Measurements from ENCODE around the gene CDX2.

The CDX2 gene

DNA sequence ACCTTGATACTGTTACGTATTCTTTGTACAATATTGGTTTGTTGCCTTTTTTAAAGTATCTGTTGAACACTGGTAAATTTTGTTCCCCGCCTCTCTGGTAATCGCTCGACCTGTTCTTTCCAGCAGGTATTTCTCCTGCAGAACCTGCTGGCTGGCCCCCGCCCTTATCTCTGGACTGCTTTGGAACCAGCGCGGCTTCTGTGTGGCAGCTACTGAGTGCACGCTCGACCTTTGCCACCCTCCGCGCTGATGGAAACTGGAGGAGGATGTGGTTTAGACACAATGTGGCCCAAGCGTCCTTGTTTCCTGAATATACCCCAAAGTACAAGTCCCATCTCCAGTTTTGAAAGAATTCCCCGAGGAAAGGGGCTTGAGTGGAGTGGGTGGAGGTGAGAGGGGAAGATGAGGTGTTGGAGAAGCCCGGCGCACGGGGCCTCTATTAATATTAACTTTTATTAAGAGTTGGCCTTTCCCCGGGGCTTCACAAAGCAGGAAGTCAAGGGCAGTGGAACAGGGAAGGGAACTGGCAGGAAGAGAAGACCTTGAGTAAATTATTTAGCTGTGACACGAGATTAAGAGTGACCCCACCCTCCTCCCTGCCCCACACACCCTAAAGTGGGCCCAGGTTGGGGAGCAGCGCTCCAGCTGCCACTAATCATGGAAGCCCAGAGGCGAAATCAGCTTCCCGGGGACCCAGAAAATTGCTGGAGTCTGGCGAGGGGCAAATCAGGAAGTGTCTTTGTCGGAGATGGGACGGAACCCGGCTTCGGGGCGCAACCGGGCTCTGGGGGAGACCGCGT is 16.0 kb downstream of the CDX2 start:
- H3K4me3 ChIP-seq (replicated peaks; ENCODE audit: low read depth, low read length), result peak overlapping the region; percentile 30
- no peak for TF ChIP-seq CTCF (IDR thresholded peaks at IDR 0.05; ENCODE audit: low read length, missing control alignments)
- DNase-seq (ENCODE audit: low read depth), result no peak

- no peak for DNase-seq (ENCODE audit: low read depth)
- H3K4me3 ChIP-seq (replicated peaks; ENCODE audit: low read depth, low read length), result no peak overlapping the region
- TF ChIP-seq CTCF (IDR thresholded peaks at IDR 0.05; ENCODE audit: low read length, missing control alignments), result no peak
Measured at GRCh38 chr13:27942972-27943371, 26.1 kb downstream of the CDX2 start.

GRCh38 chr13:27933580-27934328 is 35.4 kb downstream of the CDX2 start:
- no peak for TF ChIP-seq CTCF (IDR thresholded peaks at IDR 0.05; ENCODE audit: low read length, missing control alignments)
- no peak for DNase-seq (ENCODE audit: low read depth)
- H3K4me3 ChIP-seq (replicated peaks; ENCODE audit: low read depth, low read length), result no peak overlapping the region

- no peak for DNase-seq (ENCODE audit: low read depth)
- H3K4me3 ChIP-seq (replicated peaks; ENCODE audit: low read depth, low read length), result no peak overlapping the region
- no peak for TF ChIP-seq CTCF (IDR thresholded peaks at IDR 0.05; ENCODE audit: low read length, missing control alignments)
Measured at GRCh38 chr13:27933118-27933517, 36.0 kb downstream of the CDX2 start.

- no peak for TF ChIP-seq CTCF (IDR thresholded peaks at IDR 0.05; ENCODE audit: low read length, missing control alignments)
- DNase-seq (ENCODE audit: low read depth), result no peak
- no peak overlapping the region for H3K4me3 ChIP-seq (replicated peaks; ENCODE audit: low read depth, low read length)
Measured at GRCh38 chr13:27929868-27930267, 39.2 kb downstream of the CDX2 start.

DNA sequence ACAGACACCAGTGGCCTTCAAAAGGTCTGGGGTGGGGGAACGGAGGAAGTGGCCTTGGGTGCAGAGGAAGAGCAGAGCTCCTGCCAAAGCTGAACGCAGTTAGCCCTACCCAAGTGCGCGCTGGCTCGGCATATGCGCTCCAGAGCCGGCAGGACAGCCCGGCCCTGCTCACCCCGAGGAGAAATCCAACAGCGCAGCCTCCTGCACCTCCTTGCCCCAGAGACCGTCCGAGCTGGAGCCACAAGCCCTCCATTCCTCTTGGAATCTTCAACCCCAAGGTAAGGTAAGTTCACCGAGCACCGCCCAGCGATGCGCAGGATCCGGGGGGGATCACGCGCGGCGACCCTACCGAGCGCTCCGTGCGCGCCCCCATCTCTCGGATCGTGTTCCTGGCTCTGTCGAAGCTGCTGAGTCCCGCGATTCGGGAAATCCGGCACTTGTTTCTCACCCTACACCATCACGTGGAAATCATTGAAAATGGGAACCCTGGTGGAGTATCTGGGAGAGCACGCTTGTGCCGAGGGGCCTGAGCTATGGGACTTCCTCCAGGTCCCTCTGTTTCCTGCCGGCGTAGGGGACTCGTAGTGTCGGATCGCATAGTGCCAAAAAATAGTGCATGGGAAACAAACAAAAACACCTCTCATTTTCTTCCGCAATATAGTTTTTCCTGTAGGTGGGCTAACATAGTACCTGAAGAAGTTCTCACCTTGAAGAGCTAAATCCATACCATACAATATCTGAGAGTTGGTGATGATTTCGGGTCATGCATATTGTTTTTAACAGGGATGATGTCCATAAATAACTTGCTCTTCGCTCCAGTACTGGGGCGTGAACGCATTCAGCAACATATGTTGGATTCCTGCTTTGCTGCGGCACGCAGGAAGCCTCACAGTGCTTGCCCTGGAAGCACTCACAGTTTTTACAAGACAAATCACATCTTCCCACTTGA is 40.0 kb downstream of the CDX2 start:
- no peak for TF ChIP-seq CTCF (IDR thresholded peaks at IDR 0.05; ENCODE audit: low read length, missing control alignments)
- H3K4me3 ChIP-seq (replicated peaks; ENCODE audit: low read depth, low read length), result no peak overlapping the region
- no peak for DNase-seq (ENCODE audit: low read depth)
